GM18861 (cell line): ENCODE results near the gene GREB1.

Experiments
- ATAC-seq: cut with Tn5 transposase; IDR thresholded peaks from one replicate; pipeline ENCODE4 v1.9.1; 2021; ENCODE audit not compliant: unreplicated experiment

Gene GREB1

DNA sequence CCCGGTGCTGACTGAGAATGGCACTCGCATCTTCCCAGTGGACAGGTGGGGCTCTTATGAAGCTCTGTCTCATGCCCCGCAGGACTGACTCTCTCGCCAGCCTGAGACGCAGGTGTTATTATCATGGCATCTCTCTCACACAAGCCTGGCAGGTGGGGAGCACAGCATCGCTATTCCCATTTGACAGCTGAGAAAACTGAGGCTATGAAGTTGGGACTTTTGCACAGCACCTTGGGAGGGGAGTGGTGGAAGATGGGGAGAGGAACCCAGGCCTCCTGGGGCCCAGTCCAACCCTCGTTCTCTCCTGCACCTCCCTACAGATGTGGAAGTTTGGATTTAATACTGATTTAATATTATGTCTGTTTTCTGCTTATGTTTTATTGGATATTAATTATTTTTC, 145.2 kb downstream of the GREB1 start:
- no peak for ATAC-seq

DNA sequence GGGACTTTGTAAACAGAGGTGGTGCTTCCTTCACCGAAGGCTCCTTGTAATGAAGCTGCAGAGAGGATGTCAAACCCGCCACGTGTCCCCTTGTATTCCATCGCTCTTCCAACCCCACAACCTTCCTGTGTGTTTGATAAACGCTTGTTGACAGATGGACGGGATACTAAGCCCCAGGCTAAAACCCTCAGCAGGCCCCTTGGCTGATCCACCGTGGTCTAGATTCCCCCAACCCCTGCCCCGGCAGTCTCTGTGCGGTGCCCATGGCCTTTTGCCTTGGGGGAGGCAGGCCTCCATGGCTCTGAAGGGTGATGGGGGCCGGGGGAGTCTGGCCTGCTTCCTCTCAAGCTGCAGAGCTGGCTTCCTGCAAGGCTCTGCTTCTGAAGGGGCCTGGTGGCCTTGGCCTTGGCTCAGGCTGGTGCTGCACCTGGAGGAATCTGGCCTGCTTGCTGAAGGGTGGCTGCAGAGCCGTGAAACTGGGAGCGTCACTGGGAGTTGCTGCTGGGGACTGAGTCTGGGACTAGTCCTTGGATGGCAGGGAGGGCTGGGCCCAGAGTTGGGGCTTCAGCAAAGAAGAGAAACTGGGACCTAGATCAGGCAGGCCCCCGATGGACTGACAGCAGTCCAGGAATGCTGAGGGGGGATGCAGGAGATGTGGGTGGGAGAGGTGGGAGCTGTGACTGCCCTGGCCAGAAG, 145.8 kb downstream of the GREB1 start:
- no peak for ATAC-seq

DNA sequence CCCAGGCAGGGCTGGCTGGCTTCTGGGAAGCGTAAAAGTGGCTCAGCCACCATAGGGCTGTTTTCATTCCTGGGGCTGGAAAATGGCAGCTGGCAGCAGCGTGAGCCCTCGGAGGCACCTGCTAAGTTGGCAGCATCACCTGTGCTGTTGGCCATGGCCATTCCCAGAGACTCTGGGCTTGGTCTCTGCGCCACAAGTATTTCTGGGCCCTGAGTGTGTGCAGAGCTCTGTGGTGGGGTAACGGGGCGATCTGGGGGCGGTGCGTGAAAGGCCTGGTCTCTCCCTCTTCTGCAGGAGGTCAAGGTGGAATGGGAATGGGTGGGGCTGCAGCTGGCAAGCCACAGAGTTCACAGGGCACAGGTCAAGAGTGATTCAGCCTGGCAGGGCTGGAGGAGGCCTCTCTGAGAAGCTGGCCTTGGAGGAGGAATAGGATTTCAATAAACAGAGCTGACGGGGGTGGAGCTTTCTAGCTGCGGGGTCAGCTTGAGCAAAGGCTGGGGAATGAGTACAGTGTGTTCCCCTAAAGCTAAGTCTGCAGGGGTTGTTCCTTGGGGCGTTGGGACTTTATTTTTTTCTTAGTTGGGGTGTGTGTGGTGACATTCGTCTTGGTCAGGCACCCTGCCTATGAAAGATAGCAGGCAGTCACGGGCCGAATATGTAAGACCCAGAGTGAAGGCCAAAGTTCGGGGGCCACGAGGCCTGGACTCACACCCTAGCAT, 146.5 kb downstream of the GREB1 start:
- no peak for ATAC-seq

DNA sequence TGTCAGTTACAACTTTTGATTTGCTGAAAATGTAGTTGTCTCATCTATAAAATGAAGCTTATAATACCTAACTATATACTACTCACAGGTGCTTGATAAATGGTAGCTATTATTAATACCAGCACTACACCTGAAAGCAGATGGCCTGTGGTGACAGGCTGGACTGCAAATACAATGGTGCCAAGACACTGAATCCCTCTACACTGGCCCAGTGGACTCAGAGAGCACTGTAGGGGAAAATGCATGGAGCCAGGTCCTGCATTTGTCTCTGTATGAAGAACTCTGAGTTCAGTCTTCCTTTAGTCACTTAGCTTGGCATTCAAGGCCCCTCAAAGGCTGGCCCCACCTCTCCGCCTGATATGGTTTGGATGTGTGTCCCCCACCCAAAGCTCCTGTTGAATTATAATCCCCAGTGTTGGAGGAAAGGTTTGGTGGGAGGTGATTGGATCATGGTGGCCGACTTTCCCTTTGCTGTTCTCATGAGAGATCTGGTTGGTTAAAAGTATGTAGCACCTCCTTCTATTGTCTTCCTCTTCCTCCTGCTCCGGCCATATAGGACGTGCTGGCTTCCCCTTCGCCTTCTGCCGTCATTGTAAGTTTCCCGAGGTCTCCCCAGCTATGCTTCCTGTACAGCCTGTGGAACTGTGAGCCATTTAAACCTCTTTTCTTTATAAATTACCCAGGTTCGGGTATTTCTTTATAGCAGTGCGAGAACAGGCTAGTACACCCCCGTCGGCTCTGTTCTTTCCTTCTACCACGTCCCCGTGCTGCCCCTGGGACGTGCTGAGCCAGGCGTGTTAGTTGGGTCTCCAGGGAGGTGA, 147.3 kb downstream of the GREB1 start:
- ATAC-seq = no peak

DNA sequence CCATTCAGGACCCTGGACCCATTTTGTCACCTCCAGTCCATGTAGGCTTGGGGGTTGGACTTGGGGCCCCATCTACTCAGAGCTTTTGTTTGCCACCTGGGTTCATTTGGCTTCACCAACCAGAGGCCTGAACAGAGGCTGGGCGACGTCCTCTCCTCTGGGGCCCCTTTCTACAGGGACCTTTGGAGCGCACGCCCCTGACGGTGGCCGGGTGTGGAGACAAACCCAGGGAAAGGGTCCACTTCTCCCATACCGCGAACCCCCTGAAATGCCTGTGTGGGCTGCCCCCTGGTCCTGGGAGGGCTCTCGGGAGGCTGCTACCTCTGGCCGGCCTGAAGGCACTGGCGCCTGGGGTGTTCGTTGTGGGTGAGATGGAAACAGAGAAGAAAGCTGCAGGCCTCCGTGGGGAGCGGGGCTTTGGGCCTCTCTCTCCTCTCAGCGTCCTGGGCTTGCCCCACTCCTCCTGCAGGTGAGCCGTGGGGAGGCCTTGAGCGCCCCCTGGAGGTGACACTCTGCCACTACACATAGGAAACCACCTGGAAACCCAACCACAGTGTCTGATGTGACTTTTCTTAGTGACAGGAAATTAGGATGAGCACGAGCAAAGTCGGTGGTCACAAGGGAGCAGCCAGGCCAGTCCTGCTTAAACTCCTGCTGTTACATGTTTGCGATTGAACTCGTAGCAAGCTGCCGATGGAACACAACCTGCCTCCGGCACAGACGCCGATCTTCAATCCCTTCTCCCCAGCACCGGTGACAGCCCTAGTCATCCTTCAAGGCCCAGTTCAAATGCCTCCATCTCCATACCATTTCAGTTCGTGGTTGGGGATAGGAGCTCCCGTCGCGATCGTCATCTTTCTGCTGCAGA, 148.1 kb downstream of the GREB1 start:
- ATAC-seq = no peak

DNA sequence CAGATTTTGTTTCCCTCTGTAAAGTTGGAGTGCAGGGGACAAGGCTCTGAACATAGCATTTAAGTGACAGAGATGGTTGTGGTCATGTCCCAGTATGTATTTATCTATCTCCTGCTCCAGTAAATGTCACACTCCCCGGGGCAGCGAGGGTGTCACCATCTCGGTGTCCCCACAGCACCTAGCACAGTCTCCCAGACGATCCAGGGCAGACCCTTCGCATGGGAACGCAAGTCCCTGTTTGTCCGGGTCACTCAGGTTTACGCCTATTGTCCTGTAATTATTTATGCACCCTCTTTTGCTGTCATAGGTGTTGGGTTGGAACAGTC, 148.7 kb downstream of the GREB1 start:
- no peak for ATAC-seq

DNA sequence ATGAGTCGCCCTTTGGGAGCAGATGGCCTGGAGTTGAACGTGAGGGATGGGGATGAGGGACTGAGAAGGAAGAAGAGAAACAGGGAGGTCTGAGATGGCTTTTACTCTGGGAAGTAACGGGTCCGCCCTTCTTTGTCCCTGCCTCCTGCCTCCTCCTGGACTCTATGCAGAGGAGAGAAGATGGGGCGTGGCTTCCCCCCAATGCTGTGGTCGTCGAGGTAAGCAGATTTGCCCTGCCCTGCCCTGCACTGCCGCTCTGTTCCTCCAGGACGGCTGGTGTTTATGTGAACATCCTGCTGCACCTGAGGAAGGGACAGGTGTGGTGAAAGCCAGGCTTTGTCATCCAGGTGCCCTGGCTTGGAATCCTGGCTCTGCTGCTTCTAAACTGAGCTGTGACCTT, 149.6 kb downstream of the GREB1 start:
- ATAC-seq = no peak

DNA sequence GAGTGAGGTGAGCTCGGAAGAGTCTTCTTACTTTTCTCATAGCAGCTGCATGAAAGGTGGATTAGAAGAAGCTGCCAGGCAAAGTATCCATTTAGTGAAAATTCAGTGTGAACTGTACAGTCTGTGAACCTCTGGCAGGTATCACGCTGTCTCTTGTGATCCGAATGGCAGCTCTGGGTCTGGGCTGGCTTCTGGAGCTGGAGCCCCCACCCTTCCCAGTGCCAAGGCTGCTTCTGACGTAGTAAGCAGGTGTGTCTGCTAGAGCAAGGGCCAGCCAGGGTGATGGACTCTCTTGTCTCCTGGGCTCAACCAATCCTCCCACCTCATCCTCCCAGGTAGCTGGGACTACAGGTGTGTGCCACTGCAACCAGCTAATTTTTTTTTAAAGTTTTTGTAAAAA, 150.1 kb downstream of the GREB1 start:
- no peak for ATAC-seq

DNA sequence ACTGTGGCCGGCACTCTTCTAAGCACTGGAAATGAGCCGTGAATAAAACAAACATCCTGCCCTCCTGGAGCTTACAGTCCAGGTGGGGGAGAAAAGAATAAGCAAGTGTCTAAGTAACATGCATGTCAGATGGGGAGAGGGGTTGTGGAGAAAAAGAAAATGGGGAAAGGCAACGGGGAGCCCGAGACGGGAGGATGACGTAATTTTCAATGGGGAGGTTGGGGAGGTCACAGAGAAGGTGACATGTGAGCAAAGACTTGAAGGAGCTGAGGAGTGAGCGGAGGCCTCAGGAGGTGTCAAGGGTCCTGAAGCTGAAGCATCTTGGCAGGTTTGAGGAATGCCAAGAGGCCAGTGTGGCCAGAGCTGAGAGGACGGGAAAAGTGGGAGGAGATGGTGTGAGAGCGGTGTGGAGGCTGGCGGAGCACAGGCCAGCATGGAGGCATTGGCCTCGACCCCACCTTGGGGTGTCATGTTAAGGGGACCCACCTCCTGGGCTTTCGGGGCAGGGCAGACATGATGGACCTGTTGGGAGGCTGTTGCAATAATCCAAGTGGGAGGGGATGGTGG, 151.1 kb downstream of the GREB1 start:
- ATAC-seq = no peak

DNA sequence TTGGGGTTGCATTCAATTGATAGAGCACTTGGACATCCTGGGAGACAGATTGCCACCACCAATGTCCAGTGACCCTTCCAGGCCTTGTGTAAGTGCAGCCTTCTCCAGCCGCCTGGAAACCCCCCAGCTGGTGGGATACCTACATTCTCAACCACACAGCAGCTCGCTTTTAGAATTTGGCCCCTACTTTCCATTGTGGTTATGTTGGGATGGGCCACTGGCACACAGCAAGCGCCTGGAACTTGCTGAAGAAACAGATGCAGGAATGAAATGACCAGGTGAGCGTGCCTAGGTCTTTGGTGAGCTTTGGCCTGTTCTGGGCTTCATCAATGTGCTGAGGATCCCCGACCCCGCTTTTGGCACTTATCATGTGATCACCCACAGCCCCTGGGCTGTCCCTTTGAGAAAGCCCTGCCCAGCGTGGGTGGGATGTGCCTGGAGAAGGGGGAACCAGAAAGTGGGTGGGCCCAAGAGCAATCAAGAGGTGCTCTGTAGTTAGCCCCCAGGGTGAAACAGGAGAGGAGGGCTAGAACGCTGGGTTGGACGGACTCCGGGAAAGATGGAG, 152.1 kb downstream of the GREB1 start:
- ATAC-seq = no peak

DNA sequence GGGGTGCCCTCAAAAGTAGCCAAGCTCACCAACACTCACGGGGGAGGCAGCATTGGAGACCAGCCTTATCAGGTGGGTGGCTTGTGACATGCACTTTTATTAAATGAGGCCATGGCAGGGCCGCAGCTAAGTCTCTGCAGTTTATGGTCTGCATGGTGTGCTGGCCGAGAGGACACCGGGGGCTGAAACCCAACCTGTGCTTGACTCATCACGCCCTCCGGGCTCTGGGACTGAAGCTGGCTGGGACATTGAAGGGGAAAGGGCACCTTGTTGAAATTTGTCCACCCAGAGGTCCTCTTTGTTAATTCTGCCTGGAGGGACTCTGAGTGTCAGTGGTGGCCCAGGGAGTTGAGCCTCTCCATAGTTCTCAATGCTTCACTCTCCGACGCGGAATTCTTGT, 153.9 kb downstream of the GREB1 start:
- ATAC-seq = no peak

DNA sequence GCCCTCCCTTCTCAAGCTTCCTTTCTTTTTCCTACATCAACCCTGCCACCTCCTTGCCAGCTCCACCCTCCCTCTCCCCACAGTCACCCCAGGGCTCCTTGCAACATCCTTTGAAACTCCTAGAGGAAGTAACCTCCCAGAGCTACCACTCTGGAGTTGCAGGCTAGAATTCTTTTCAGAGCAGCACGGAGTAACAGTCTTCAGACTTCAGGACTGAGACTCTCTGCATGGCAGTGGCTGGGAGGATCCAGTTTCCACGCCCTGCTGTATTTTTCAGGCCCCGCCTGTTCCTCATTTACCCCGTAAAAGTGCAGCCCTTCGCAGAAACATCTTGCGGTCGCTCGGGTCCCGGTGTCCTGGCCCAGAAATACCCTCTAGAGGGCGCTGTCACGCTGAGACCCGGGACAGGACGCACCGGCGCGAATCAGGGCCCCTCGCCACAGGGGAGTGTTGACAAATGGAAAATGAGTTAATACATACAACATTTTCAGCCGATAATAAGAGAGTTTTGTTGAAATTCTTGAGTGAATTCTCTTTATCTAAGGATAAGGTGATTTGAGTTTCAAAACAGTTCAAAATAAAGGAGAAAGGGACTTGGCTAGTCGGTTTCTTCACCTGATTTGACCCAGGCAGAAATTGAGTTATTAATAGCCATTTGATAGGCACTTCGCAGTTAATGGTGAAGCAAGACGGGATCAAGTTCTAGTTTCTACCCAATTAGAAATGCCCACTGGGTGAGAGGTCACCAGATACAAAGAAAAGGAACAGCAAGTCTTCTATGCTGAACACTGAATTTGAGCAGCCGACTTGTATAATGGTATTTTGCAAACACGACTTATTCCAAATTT, 154.6 kb downstream of the GREB1 start:
- ATAC-seq = peak; percentile 82

DNA sequence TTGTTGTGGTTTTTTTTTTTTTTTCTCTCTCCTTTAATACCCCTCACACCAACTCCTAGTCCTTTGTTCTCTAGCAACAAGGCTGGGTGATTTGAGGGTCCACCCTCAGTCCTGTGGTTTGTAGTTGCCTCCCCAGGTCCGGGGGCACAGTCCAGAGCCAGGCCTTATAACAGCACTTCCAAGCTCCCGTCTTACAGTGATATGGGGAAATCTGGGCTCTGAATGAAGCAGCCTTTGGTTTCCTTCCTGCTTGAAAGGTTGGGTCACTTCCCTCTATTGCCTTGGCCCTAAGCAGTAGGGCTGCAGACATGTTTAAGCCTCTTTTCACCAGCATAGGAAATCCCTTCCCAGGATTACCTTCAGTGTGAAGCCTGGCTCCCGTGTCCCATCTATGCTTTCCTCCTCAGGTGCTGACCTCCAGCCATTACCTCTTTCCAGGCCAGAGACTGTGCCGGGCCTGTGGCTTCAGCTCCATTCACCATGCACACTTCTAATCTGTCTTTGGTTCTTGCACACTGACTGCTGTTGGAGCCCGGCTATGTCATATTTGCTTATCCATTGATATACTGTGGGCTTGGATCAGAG, 157.3 kb downstream of the GREB1 start:
- no peak for ATAC-seq
